Activated CD8-positive, alpha-beta memory T cell treated with anti-CD3 and anti-CD28 coated beads for 36 hours (primary cell): Measurements from ENCODE around the gene CAPN9. TPM values are rescaled to one million over a fixed set of nuclear protein-coding genes. Genes with fewer than 3 reads are reported as not detected.

Experiments
- CTCF ChIA-PET: fragments of 350-600 bp; sonication (Branson Sonifier 250); formaldehyde crosslinking; loops from one replicate; lab custom pipeline; 2021; ENCODE audit warnings: antibody characterized with exemption; lab: Charles Lee
- POLR2A ChIA-PET: fragments of 350-600 bp; sonication (Branson Sonifier 250); formaldehyde crosslinking; loops from one replicate; lab custom pipeline; 2021; ENCODE audit warnings: antibody characterized with exemption; lab: Charles Lee
- total RNA-seq, 2 experiments: library from RNA; stranded (reverse); gene quantifications; one replicate each; pipeline ENCODE4 v1.2.3, GENCODE V29; 2021

CAPN9 gene
- total RNA-seq, 2 experiments from 2014 or later = not detected

DNA sequence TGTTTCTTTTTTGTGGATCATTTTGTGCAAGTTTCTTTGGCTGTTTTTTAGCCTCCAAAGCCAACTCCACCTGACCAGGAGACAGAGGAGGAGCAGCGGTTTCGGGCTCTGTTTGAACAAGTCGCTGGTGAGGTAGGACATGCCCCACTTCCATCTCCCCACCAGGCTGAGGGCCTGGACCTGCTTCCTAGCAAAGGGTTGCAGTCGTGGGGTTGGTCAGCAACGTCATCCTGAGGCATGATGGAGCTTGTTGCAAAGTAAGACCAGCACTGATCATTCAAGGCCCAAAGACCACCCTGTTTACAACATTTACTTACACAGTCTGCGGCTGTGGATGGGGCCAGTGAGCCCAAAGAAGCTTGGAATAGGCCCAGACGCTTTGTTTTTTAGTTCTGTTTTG, 40.3 kb downstream of the CAPN9 start:
- CTCF ChIA-PET = no interaction called here
- POLR2A ChIA-PET = no interaction called here

- ChIA-PET CTCF (no interaction called here), POLR2A (no interaction called here)
These were observed 41.5 kb downstream of the CAPN9 start for GRCh38 chr1:230788561-230789275.

DNA sequence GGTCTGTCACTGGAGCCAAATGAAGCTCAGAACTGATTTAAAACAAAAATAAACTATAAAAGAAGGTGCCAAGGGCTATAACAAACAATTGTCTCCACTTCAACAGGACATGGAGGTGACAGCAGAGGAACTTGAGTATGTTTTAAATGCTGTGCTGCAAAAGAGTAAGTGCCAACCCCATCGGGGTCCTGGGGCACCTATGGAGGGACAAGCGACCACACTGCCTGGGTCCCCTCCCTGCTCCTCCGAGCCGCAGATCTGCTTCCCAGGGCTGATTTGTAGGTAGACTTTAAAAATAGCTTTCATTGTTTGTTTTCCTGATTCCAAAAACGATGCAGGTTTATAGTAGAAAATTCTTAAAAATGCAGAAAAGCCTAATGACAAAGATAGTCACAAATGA, 42.8 kb downstream of the CAPN9 start:
- CTCF ChIA-PET = no interaction called here
- POLR2A ChIA-PET = no interaction called here

- ChIA-PET POLR2A (no interaction called here), CTCF (no interaction called here)
These were observed 44.9 kb downstream of the CAPN9 start for GRCh38 chr1:230791986-230792564.

DNA sequence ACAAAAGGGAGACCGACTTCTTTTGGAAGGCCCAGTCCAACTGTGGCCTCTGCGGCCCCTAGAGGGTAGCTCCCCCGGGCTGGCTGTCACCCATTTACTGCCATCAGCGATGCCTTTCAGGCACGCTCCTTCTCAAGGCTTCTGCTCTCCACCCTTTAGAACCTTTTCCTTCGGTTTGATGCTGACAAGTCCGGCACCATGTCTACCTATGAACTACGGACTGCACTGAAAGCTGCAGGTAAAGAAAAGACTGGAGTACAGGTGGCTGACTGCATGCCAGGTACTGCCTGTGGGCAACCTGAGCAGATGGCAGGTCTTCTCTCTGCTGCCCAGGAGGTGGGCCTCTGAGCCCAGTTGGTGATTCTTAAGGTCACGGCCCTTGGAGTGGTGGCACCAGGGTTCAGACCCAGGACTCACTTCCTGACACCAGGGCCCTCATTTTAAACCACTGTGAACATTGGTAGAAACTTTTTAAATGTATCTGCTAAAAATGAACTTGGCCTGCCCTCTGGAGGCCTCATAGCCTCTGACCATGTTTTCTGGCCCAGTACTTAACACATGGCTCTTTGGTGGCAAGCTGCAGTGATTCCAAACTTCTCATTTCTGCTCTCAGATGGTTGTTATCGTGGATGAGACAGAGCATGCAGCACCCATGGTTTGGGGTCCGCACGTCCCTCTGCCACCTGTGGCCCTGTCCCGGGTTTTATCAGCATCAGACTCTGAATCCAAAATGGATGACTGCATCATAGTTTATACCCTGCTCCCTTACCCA, 45.7 kb downstream of the CAPN9 start:
- CTCF ChIA-PET = no interaction called here
- POLR2A ChIA-PET = no interaction called here

GRCh38 chr1:230793463-230793745, 46.2 kb downstream of the CAPN9 start:
- ChIA-PET CTCF (no interaction called here), POLR2A (no interaction called here)

DNA sequence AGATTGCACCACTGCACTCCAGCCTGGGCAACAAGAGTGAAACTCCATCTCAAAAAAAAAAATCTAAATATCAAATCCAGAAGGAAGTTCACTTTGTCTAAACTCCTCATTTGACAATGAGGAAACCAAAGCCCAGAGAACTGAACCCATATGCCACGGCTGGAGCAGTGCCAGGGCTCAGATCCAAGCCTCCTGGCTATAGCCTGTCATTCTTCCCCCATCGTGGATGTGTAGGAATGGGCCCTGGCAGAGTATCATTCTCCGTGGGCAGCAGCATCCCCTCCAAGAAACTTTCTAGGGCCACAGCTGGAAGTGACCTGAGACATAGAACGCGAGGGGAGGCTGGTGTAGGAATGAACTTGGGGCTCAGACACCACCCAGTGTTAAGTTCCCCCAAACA, 47.2 kb downstream of the CAPN9 start:
- ChIA-PET CTCF (no interaction called here), POLR2A (no interaction called here)

GRCh38 chr1:230794871-230795605, 47.9 kb downstream of the CAPN9 start:
- ChIA-PET POLR2A (no interaction called here), CTCF (no interaction called here)

DNA sequence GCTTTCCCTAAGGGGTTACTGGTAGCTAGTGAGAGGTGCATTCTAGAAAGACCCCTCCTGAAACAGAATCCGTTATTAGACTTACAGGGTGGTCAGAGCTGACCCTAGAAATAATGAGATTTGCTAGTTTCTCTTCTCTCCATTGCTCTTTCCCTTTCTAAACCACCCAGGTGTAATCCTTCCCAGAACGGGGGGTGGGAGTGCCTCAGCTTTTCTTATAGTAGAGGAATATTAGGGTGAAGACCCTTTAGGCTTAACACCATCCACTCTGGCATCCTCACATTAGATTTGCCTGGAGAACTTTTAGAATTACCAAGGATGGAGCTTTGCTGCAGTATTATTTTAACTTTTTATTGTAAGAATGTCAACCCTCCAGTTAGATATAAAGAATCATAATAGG, 49.4 kb downstream of the CAPN9 start:
- ChIA-PET CTCF (no interaction called here), POLR2A (no interaction called here)

DNA sequence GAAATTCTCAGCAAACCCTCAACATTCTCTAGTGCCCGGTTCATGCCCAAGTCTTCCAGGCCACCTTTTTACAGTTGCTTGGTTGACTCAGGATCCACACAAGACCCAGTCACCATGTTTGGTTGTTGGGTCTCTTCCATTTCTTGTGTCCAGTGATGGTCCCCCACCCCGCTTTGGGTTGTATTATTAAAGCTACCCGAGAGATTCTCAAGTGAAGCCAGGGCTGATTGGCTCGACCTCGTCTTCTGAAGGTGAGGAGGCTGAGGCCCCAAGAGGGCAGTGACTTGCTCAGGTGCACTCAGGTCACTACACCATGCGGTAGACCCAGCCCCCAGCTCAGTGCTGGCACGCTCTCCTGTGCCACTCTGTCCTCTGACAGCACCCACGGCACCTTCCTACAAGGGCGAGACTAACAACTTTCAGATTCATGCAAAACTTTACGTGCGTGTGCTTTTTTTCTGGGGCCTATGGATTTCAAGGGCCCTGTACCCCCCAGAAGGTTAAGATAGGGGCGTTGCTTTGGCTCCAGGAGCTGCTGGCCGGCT, 50.3 kb downstream of the CAPN9 start:
- CTCF ChIA-PET = no interaction called here

GRCh38 chr1:230797942-230798365, 50.8 kb downstream of the CAPN9 start:
- POLR2A ChIA-PET = no interaction called here
- CTCF ChIA-PET = interaction anchor here (0.6 kb wide), 1 partner anchor 11 kb away, joined by 3 read pairs; no protein-coding TSS in a partner anchor

More for the DNA sequence above, 50.3 kb downstream of the CAPN9 start:
- POLR2A ChIA-PET = no interaction called here

DNA sequence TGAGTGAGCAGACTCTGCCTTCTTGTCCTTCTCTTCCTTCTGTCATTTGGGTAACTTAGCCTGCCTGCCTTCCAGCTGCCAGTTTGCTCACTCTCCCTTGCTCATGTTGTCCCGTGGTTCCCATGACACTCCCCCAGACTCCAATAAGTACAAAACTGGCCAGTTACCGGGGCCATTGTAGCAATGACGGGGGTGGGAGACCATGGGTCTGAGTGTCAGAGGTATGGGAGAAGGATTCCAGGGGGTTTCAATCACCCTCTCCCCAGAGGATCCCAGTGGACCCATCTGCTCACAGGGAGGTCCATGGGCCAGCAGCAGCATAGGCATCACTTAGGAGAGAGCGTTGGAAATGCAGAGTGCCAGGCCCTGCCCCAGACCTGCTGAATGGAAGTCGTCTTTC, 51.3 kb downstream of the CAPN9 start:
- ChIA-PET POLR2A (no interaction called here), CTCF (interaction anchor here (0.6 kb wide), 1 partner anchor 12 kb away, joined by 3 read pairs; no protein-coding TSS in a partner anchor)

GRCh38 chr1:230800891-230801840, 54.0 kb downstream of the CAPN9 start:
- ChIA-PET CTCF (no interaction called here), POLR2A (no interaction called here)

DNA sequence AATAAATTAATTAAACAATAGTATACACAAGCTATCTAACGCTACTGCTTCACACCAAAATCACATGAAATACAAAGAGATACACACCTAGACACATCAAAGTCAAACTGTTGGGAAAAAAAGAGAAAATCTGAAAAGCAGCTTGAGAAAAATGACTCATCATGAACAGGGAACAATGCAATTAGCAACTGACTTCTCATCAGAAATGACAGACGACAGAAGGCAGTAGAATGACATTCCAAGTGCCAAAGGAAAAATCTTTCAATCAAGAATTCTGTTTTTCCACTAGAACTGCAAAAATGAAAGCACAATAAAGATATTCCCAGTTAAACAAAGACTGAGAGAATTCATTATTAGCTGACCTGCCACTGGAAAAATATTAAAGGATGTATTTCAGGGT, 57.2 kb downstream of the CAPN9 start:
- CTCF ChIA-PET = no interaction called here
- POLR2A ChIA-PET = no interaction called here

GRCh38 chr1:230806552-230806951, 59.4 kb downstream of the CAPN9 start:
- POLR2A ChIA-PET = no interaction called here

GRCh38 chr1:230807029-230807428, 59.8 kb downstream of the CAPN9 start:
- ChIA-PET CTCF (no interaction called here), POLR2A (no interaction called here)

More at GRCh38 chr1:230806552-230806951, 59.4 kb downstream of the CAPN9 start:
- CTCF ChIA-PET = no interaction called here

DNA sequence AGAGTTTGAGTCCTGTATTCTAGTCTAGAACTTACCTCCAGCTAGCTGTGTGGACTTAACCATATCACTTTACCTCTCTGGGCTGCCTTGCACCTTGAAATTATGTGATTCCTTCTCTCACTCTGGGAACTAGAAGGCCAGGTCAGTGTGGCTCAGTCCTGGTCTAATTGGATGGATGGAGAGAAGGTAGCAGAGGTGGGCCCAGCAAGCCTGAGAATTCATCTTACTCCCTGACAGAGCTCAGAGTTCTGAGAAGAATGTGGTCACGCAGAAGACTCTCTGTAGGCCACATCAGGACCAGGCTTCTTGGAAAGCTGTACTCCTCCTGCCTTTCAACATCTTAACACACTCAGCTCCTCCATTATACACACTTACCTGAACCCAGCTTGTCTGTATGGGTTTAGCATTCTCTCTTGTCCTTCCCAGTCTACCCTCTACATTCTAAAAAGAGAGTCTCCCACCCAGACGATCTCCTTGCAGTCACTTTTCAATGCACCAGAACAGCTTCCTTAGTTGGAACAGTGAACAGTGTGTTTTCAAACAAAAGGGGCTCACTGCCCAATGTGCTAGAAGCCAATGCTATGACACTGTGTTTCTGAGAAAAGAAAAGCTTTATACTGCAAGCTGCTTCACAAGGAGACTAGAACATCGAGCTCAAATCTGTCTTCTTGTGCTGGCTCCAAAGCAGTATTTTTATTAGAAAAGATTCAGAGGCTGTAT, 60.5 kb downstream of the CAPN9 start:
- ChIA-PET POLR2A (no interaction called here), CTCF (no interaction called here)

DNA sequence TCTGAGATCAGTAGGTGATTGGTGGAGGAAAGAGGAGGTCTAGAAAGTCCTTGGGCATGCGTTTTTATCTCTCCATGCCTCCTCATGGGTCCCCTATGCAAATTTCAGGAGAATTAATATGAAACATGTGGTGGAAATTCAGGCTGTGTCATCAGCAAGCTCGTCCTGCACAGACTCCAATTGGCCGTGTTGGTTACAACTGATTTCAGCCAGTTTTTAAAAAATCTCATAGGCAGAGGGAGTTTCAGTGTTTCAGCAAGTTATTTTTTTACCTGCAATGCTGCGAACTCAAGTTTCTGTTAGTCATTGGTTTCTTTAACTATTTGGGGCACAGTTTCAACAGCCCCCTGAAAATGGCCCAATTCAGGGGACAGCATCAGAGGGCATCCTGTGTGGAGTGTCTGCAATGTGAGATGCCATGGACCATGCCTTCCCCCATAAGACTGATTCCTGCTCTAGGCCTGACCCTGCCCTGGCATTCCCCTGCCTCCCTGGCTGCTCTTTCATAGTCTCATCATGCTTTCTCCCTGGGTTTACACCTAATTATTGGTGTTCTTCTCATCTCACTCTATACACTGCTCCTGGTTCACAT, 61.2 kb downstream of the CAPN9 start:
- ChIA-PET POLR2A (no interaction called here), CTCF (no interaction called here)
